ENCODE data around the gene ACKR2.

DNA sequence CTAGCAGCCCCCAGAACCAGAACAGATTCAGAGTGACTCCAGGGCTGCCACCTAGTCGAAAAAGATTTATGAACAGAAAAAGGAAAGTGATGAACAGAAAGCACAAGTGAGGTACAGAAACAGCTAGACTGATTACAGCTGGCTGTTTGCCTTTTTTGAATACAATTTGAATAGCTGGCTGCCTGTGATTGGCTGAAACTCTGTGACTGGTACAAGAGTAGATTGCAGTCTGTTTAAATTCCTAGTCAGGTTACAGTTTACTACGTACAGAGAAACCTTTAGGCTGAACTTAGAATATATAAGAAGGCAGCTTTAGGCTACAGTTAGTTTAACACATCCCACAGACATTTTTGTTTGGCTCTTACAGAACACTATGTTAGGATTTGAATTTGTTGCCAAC, 46.2 kb upstream of the ACKR2 start:
- TF ChIP-seq, protein P1, sequence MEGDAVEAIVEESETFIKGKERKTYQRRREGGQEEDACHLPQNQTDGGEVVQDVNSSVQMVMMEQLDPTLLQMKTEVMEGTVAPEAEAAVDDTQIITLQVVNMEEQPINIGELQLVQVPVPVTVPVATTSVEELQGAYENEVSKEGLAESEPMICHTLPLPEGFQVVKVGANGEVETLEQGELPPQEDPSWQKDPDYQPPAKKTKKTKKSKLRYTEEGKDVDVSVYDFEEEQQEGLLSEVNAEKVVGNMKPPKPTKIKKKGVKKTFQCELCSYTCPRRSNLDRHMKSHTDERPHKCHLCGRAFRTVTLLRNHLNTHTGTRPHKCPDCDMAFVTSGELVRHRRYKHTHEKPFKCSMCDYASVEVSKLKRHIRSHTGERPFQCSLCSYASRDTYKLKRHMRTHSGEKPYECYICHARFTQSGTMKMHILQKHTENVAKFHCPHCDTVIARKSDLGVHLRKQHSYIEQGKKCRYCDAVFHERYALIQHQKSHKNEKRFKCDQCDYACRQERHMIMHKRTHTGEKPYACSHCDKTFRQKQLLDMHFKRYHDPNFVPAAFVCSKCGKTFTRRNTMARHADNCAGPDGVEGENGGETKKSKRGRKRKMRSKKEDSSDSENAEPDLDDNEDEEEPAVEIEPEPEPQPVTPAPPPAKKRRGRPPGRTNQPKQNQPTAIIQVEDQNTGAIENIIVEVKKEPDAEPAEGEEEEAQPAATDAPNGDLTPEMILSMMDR (IDR thresholded peaks at IDR 0.05; ENCODE audit: borderline replicate concordance, extremely low read depth, low read length, poor library complexity, severe bottlenecking) = no peak
- no peak for TF ChIP-seq EZH2 (IDR thresholded peaks at IDR 0.05; ENCODE audit: borderline replicate concordance, low read depth, low read length, severe bottlenecking)

Measured in DND-41 (cell line).